ENCODE results near the gene TCTN3. TPM values are rescaled to one million over a fixed set of nuclear protein-coding genes. Genes with fewer than 3 reads are reported as not detected.
A peak's percentile ranks its signal among the peaks of the same experiment; 100 is the strongest.

The TCTN3 gene, protein sequence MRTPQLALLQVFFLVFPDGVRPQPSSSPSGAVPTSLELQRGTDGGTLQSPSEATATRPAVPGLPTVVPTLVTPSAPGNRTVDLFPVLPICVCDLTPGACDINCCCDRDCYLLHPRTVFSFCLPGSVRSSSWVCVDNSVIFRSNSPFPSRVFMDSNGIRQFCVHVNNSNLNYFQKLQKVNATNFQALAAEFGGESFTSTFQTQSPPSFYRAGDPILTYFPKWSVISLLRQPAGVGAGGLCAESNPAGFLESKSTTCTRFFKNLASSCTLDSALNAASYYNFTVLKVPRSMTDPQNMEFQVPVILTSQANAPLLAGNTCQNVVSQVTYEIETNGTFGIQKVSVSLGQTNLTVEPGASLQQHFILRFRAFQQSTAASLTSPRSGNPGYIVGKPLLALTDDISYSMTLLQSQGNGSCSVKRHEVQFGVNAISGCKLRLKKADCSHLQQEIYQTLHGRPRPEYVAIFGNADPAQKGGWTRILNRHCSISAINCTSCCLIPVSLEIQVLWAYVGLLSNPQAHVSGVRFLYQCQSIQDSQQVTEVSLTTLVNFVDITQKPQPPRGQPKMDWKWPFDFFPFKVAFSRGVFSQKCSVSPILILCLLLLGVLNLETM
- 44.2 TPM for polyA plus RNA-seq (2013, experiment 1 of 2)
- 44.1 TPM for polyA plus RNA-seq (2013, experiment 2 of 2)

- Histone ChIP-seq H3K9me3 (ENCODE audit: control insufficient read depth, low read length) (peaks cover 6% of the 10 kb centered on the region), H2BK12ac (ENCODE audit: low read length in 2 of 2) (peak within 1 kb of the TSS in 1 of 2 experiments; percentile 61), H3K79me1 (replicated peaks; ENCODE audit: low read length, poor library complexity, severe bottlenecking) (peaks cover 17% of the 10 kb centered on the region), H2AK5ac (ENCODE audit: low read length, severe bottlenecking) (no peak within 1 kb of the TSS), H3K4me3 (ENCODE audit: insufficient read depth in 1 of 2, low read depth in 1 of 2, low read length in 2 of 2) (peak within 1 kb of the TSS; percentile 80 to 99), H4K91ac (ENCODE audit: low read length) (no peak within 1 kb of the TSS), H3K4me2 (ENCODE audit: low read length, poor library complexity, severe bottlenecking) (peak within 1 kb of the TSS; percentile 59), H2AFZ (ENCODE audit: low read depth, low read length) (peak within 1 kb of the TSS; percentile 91), H3K18ac (ENCODE audit: low read depth in 1 of 2, low read length in 2 of 2) (peak within 1 kb of the TSS; percentile 7 to 83), H3K9ac (ENCODE audit: low read length) (peak within 1 kb of the TSS; percentile 96), H3K4ac (ENCODE audit: low read depth in 1 of 2, low read length in 2 of 2) (peak within 1 kb of the TSS in 1 of 2 experiments; percentile 82), H3K14ac (ENCODE audit: low read length in 2 of 2) (peak within 1 kb of the TSS in 1 of 2 experiments; percentile 9), H3K27me3 (ENCODE audit: control insufficient read depth in 1 of 2, insufficient read depth in 1 of 2, low read length in 2 of 2) (no peaks in the 10 kb centered on the region), H3K27ac (ENCODE audit: low read length, poor library complexity, severe bottlenecking) (peak within 1 kb of the TSS; percentile 7), H3K36me3 (ENCODE audit: control insufficient read depth in 1 of 2, insufficient read depth in 2 of 2, low read depth in 1 of 2, low read length in 2 of 2) (peaks cover 8 to 31% of the 10 kb centered on the region in 2 experiments), H3K4me1 (ENCODE audit: control insufficient read depth, insufficient read depth, low read depth, low read length) (peaks cover 5% of the 10 kb centered on the region), H3K23ac (ENCODE audit: low read length in 2 of 2) (peak within 1 kb of the TSS in 1 of 2 experiments; percentile 46), H4K8ac (ENCODE audit: low read length) (no peak within 1 kb of the TSS), H2BK15ac (ENCODE audit: low read depth, poor library complexity, severe bottlenecking) (no peak within 1 kb of the TSS), H2BK120ac (ENCODE audit: low read depth, low read length) (no peak within 1 kb of the TSS), H2BK5ac (ENCODE audit: low read depth, low read length, poor library complexity, severe bottlenecking) (no peak within 1 kb of the TSS)
- DNase-seq, result peak; percentile 100
- under 1% methylated on average over 48 of the region's 53 CpGs for WGBS
Observed at GRCh38 chr10:95693668-95694534, at the start of gene TCTN3. Gene TCTN3 (minus strand): TSS chr10:95693927. CDS start chr10:95693899, 28 bp downstream.

GRCh38 chr10:95742962-95743535, 49.3 kb upstream of the TCTN3 start:
- H3K23ac ChIP-seq (ENCODE audit: low read length in 2 of 2), result no peak overlapping the region
- no peak overlapping the region for H2AK5ac ChIP-seq (ENCODE audit: low read length, severe bottlenecking)
- no peak overlapping the region for H3K27ac ChIP-seq (ENCODE audit: low read length, poor library complexity, severe bottlenecking)
- H3K36me3 ChIP-seq (ENCODE audit: control insufficient read depth in 1 of 2, insufficient read depth in 2 of 2, low read depth in 1 of 2, low read length in 2 of 2), result no peaks in the 10 kb centered on the region
- H2BK5ac ChIP-seq (ENCODE audit: low read depth, low read length, poor library complexity, severe bottlenecking), result no peak overlapping the region
- no peak overlapping the region for H2BK12ac ChIP-seq (ENCODE audit: low read length in 2 of 2)
- H3K14ac ChIP-seq (ENCODE audit: low read length in 2 of 2), result no peak overlapping the region
- H4K91ac ChIP-seq (ENCODE audit: low read length), result no peak overlapping the region
- H3K4me3 ChIP-seq (ENCODE audit: insufficient read depth in 1 of 2, low read depth in 1 of 2, low read length in 2 of 2), result no peak overlapping the region
- H3K79me1 ChIP-seq (replicated peaks; ENCODE audit: low read length, poor library complexity, severe bottlenecking), result no peaks in the 10 kb centered on the region
- H3K18ac ChIP-seq (ENCODE audit: low read depth in 1 of 2, low read length in 2 of 2), result no peak overlapping the region
- no peak overlapping the region for H2AFZ ChIP-seq (ENCODE audit: low read depth, low read length)
- DNase-seq, result no peak
- no peak overlapping the region for H2BK120ac ChIP-seq (ENCODE audit: low read depth, low read length)
- no peak overlapping the region for H3K4me2 ChIP-seq (ENCODE audit: low read length, poor library complexity, severe bottlenecking)
- H3K9me3 ChIP-seq (ENCODE audit: control insufficient read depth, low read length), result no peaks in the 10 kb centered on the region
- H3K4me1 ChIP-seq (ENCODE audit: control insufficient read depth, insufficient read depth, low read depth, low read length), result no peaks in the 10 kb centered on the region
- no peak overlapping the region for H2BK15ac ChIP-seq (ENCODE audit: low read depth, poor library complexity, severe bottlenecking)
- 100% methylated on average over 1 of the region's 2 CpGs for WGBS
- H3K9ac ChIP-seq (ENCODE audit: low read length), result no peak overlapping the region
- H3K4ac ChIP-seq (ENCODE audit: low read depth in 1 of 2, low read length in 2 of 2), result no peak overlapping the region
- H3K27me3 ChIP-seq (ENCODE audit: control insufficient read depth in 1 of 2, insufficient read depth in 1 of 2, low read length in 2 of 2), result no peaks in the 10 kb centered on the region
- no peak overlapping the region for H4K8ac ChIP-seq (ENCODE audit: low read length)

- Histone ChIP-seq H3K27me3 (ENCODE audit: control insufficient read depth in 1 of 2, insufficient read depth in 1 of 2, low read length in 2 of 2) (no peaks in the 10 kb centered on the region), H3K18ac (ENCODE audit: low read depth in 1 of 2, low read length in 2 of 2) (no peak overlapping the region), H2BK12ac (ENCODE audit: low read length in 2 of 2) (no peak overlapping the region), H4K8ac (ENCODE audit: low read length) (no peak overlapping the region), H3K79me1 (replicated peaks; ENCODE audit: low read length, poor library complexity, severe bottlenecking) (no peaks in the 10 kb centered on the region), H3K4me2 (ENCODE audit: low read length, poor library complexity, severe bottlenecking) (no peak overlapping the region), H4K91ac (ENCODE audit: low read length) (no peak overlapping the region), H3K36me3 (ENCODE audit: control insufficient read depth in 1 of 2, insufficient read depth in 2 of 2, low read depth in 1 of 2, low read length in 2 of 2) (no peaks in the 10 kb centered on the region), H2AK5ac (ENCODE audit: low read length, severe bottlenecking) (no peak overlapping the region), H3K9ac (ENCODE audit: low read length) (no peak overlapping the region), H3K23ac (ENCODE audit: low read length in 2 of 2) (no peak overlapping the region), H2BK5ac (ENCODE audit: low read depth, low read length, poor library complexity, severe bottlenecking) (no peak overlapping the region), H3K14ac (ENCODE audit: low read length in 2 of 2) (no peak overlapping the region), H3K4me3 (ENCODE audit: insufficient read depth in 1 of 2, low read depth in 1 of 2, low read length in 2 of 2) (no peak overlapping the region), H2BK15ac (ENCODE audit: low read depth, poor library complexity, severe bottlenecking) (no peak overlapping the region), H3K27ac (ENCODE audit: low read length, poor library complexity, severe bottlenecking) (no peak overlapping the region), H3K4ac (ENCODE audit: low read depth in 1 of 2, low read length in 2 of 2) (no peak overlapping the region), H2AFZ (ENCODE audit: low read depth, low read length) (no peak overlapping the region), H3K4me1 (ENCODE audit: control insufficient read depth, insufficient read depth, low read depth, low read length) (no peaks in the 10 kb centered on the region), H3K9me3 (ENCODE audit: control insufficient read depth, low read length) (no peaks in the 10 kb centered on the region), H2BK120ac (ENCODE audit: low read depth, low read length) (no peak overlapping the region)
- no peak for DNase-seq
- 52% methylated on average over 2 of the region's 3 CpGs for WGBS
Observed at GRCh38 chr10:95742485-95742884, 48.8 kb upstream of the TCTN3 start.

All from mesenchymal stem cell (in vitro differentiated cells and primary cell).